Measurements from ENCODE around the gene TIGD1.

GRCh38 chr2:232545511-232546375 is 4.6 kb downstream of the TIGD1 start:
- TF ChIP-seq CTCF (IDR thresholded peaks at IDR 0.05) (no peak), EZH2 (IDR thresholded peaks at IDR 0.05) (no peak), EZH2phosphoT487 (IDR thresholded peaks at IDR 0.05) (no peak)
